Activated CD8-positive, alpha-beta T cell treated with anti-CD3 and anti-CD28 coated beads, Interleukin-2, amount 10 ng/mL, durations not matched to agents 7 days and 5 days (primary cell): ENCODE data around the gene NDUFA13. TPM values are rescaled to one million over a fixed set of nuclear protein-coding genes. Genes with fewer than 3 reads are reported as not detected.
A peak's percentile ranks its signal among the peaks of the same experiment; 100 is the strongest.

Experiments
- ATAC-seq: fragments of 150-1000 bp; cut with Tn5 transposase; one replicate; pipeline ENCODE4 v1.10.0; 2021; ENCODE audit warnings: moderate library complexity
- CTCF ChIA-PET: fragments of 350-600 bp; sonication (Branson Sonifier 250); formaldehyde crosslinking; loops from one replicate; lab custom pipeline; 2021; ENCODE audit warnings: antibody characterized with exemption; lab: Charles Lee
- POLR2A ChIA-PET: fragments of 350-600 bp; sonication (Branson Sonifier 250); formaldehyde crosslinking; loops from one replicate; lab custom pipeline; 2021; ENCODE audit warnings: antibody characterized with exemption; lab: Charles Lee
- DNase-seq: peaks from one replicate; pipeline ENCODE4 v3.0.0-alpha.2; 2020
- H3K27ac Mint-ChIP-seq: one replicate; pipeline ENCODE4 v1.8.0; 2021; ENCODE audit warnings: mild to moderate bottlenecking, mixed read lengths
- H3K27me3 Mint-ChIP-seq: one replicate; pipeline ENCODE4 v1.8.0; 2021; ENCODE audit warnings: low read depth, mixed read lengths
- H3K36me3 Mint-ChIP-seq: one replicate; pipeline ENCODE4 v1.8.0; 2021; ENCODE audit warnings: low read depth, mixed read lengths
- H3K4me1 Mint-ChIP-seq: one replicate; pipeline ENCODE4 v1.8.0; 2021; ENCODE audit warnings: low read depth, mixed read lengths
- H3K4me3 Mint-ChIP-seq: one replicate; pipeline ENCODE4 v1.8.0; 2021; ENCODE audit warnings: mild to moderate bottlenecking, mixed read lengths
- H3K9me3 Mint-ChIP-seq: one replicate; pipeline ENCODE4 v1.8.0; 2022; ENCODE audit warnings: mixed read lengths; ENCODE audit not compliant: insufficient read depth
- total RNA-seq, 2 experiments: library from RNA; stranded (reverse); gene quantifications; one replicate each; pipeline ENCODE4 v1.2.3, GENCODE V29; 2021

NDUFA13 gene
- total RNA-seq, 2 experiments from 2014 or later = 388 to 413 TPM

DNA sequence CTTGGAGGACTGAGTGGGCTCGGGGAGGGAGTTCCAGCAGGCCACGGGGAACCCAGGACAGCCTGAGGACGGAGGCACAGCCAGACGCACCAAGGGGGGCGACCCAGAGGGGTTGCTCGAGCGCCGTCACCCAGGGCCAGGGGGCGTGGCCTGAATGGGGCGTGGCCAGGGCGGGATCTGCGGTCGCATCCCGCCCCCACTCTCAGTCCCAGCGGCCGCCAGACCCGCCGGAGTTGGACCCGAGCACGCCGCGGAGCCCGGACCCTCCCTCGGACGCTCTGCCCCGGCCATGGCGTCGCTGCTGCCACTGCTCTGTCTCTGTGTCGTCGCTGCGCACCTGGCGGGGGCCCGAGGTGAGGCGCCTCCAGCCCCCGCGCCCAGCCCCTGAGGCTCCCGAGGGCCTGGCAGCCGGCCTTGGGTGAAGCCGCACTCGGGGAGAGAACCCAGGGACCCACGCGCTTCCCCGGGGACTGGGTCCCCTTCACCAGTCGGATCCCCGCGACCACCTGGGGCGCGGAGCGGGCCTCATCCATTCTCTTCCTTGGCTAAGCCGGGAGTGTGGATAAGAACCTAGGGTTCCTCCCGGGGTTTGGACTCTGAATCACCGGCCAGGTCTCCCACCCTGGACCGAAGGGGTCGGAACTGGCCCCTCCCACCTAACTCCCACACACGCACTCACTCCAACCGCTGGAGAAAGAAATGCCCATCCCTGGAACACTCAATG lies 22.2 kb downstream of the NDUFA13 start, which contains the start of gene CILP2:
TSS of gene CILP2 (plus strand) at position 205 of the 724 bp plus-strand sequence. CDS start at position 290, 85 bp downstream.
- Mint-ChIP-seq H3K27me3 (peaks cover 13% of the 10 kb centered on the region), H3K4me3 (no peak within 1 kb of the TSS), H3K4me1 (peaks cover 30% of the 10 kb centered on the region), H3K27ac (no peak within 1 kb of the TSS), H3K9me3 (no peaks in the 10 kb centered on the region), H3K36me3 (no peaks in the 10 kb centered on the region)
- ChIA-PET POLR2A (no interaction called here), CTCF (interaction anchor here (0.6 to 1.6 kb wide), 4 partner anchors 8 to 19 kb away, joined by 3 to 6 read pairs (median 3); no protein-coding TSS in a partner anchor)
- DNase-seq (no peak), ATAC-seq (no peak)

DNA sequence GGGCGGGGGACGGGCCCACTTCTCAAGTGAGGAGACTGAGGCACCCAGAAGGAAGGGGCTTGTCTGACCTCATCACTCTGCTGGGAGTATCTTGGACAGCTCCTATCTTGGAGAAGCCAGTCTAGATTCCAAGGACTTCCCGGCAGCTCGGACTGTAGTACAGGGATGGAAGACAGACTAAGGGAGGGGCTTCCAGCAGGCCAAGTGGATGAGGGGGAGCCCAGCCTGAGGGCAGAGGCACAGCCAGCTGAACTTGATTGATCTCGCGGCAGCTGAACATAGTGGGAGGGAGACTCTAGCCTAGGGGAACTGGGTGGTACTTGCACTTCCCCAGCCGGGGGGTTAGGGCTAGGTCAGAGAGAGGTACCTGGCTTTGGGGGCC lies 22.8 kb downstream of the NDUFA13 start:
- Mint-ChIP-seq H3K9me3 (no peaks in the 10 kb centered on the region), H3K4me3 (no peak overlapping the region), H3K4me1 (peaks cover 30% of the 10 kb centered on the region), H3K27ac (no peak overlapping the region), H3K36me3 (no peaks in the 10 kb centered on the region), H3K27me3 (peaks cover 13% of the 10 kb centered on the region)
- ChIA-PET POLR2A (no interaction called here), CTCF (interaction anchor here (0.6 to 1.5 kb wide), 3 partner anchors 14 to 18 kb away, joined by 3 to 6 read pairs (median 3); no protein-coding TSS in a partner anchor)
- no peak for ATAC-seq
- no peak for DNase-seq

DNA sequence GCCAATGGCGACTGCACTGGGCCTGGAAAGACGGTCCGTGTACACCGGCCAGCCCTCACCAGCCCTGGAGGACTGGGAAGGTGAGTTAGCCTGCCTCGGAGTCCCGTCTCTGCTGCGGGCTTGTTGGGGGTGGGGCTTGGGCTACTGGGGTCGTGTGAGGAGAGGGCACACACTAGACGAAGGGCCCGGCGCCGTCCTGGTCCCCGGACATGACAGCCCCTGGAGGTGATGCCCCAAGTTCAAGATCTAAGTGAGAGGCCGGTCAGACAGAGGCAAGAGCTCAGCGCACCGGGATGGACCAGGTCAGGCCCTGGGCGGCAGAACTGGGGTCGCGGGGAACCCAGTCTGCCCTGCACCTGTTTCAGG lies 23.7 kb downstream of the NDUFA13 start:
- ATAC-seq = no peak
- Mint-ChIP-seq H3K4me3 (no peak overlapping the region), H3K36me3 (no peaks in the 10 kb centered on the region), H3K4me1 (peaks cover 30% of the 10 kb centered on the region), H3K27me3 (peaks cover 13% of the 10 kb centered on the region), H3K27ac (no peak overlapping the region), H3K9me3 (no peaks in the 10 kb centered on the region)
- CTCF ChIA-PET = interaction anchor here (1.5 kb wide), 1 partner anchor 13 kb away, joined by 6 read pairs; no protein-coding TSS in a partner anchor
- DNase-seq = no peak
- POLR2A ChIA-PET = no interaction called here

DNA sequence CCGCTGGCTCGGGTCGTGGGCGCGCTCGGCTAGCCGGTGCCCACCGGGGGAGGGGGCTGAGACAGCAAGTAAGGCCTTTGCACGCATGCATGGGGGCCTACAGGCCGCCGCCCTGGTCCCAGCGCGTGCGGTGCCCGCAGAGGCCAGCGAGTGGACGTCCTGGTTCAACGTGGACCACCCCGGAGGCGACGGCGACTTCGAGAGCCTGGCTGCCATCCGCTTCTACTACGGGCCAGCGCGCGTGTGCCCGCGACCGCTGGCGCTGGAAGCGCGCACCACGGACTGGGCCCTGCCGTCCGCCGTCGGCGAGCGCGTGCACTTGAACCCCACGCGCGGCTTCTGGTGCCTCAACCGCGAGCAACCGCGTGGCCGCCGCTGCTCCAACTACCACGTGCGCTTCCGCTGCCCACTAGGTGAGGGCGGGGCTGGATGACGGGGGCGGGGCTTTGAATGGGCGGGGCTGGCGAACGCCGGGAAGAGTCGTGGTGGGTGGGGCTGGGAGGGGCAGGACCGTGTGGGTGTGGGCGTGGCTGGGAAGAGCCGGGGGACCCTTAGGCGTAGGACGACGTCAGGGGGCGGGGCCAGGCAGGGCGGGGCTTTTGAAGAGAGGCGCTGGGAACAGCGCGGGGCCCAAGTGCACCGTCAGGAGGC lies 24.2 kb downstream of the NDUFA13 start:
- H3K4me1 Mint-ChIP-seq = peaks cover 30% of the 10 kb centered on the region
- H3K36me3 Mint-ChIP-seq = no peaks in the 10 kb centered on the region
- CTCF ChIA-PET = interaction anchor here (1.6 kb wide), 1 partner anchor 8 kb away, joined by 10 read pairs; no protein-coding TSS in a partner anchor
- ATAC-seq = peak; percentile 43
- H3K27me3 Mint-ChIP-seq = peaks cover 13% of the 10 kb centered on the region
- peak; percentile 81 for DNase-seq
- H3K4me3 Mint-ChIP-seq = peak overlapping the region; percentile 59
- POLR2A ChIA-PET = no interaction called here
- H3K9me3 Mint-ChIP-seq = no peaks in the 10 kb centered on the region
- peak overlapping the region; percentile 60 for H3K27ac Mint-ChIP-seq

DNA sequence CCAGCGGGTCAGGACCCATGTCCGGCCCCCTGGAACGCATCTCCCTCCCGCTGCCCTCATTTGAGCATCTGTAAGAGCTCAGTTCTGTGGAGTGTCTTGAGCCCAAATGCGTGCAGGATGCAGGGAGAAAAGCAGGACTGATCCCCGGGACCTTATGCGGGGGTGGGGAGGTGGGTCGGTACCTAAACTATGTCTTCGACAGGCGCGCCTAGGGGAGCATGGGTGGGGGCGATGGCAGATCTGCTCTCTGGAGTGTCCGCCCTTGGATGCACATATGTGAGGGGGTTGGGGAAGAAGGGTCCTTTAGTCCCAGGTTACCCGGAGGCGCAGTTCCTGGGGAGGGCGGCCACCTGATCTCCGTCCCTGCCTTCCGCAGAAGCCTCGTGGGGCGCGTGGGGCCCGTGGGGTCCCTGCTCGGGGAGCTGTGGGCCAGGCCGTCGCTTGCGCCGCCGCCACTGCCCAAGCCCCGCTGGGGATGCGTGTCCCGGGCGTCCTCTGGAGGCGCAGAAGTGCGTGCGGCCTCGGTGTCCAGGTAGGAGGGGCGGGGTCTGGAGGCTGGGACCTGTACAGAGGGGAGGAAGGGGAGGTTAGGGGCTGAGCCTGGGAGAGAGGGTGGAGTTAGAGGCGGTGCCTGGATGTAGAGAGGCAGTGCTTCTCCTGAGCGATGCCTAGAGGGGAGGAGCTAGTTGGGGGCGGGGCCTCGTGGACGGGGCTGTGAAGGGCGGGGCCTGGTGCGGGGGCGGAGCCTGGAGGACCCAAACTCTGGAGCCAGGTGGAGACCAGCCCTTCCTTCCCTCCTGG lies 24.9 kb downstream of the NDUFA13 start:
- CTCF ChIA-PET = interaction anchor here (1.0 to 1.6 kb wide), 2 partner anchors 9 to 13 kb away, joined by 3 to 10 read pairs; no protein-coding TSS in a partner anchor
- POLR2A ChIA-PET = no interaction called here
- ATAC-seq = peak; percentile 81
- Mint-ChIP-seq H3K4me1 (peaks cover 30% of the 10 kb centered on the region), H3K4me3 (peak overlapping the region; percentile 59), H3K36me3 (no peaks in the 10 kb centered on the region), H3K27ac (peak overlapping the region; percentile 60), H3K9me3 (no peaks in the 10 kb centered on the region), H3K27me3 (peaks cover 13% of the 10 kb centered on the region)
- peak; percentile 79 for DNase-seq

DNA sequence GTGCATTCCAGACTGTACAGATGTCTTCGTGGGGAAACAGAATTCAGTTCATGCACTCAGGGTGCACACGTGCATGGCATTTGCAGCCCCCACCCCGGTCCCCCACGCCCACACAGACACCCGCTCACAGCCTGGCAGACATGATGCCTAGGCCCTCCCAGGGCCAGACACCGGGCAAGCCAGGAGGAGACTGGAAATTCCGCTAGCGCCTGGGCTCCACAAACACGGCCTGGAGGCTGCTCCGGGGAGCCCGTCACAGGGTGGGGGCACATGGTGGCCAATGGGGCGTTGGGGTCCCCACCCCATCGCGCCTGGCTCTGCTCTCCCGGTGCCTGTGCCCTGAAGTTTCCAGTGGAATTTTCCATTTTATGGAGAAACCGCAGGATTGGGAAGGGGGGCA lies 25.6 kb downstream of the NDUFA13 start:
- Mint-ChIP-seq H3K4me1 (peaks cover 30% of the 10 kb centered on the region), H3K4me3 (peak overlapping the region; percentile 40), H3K36me3 (no peaks in the 10 kb centered on the region), H3K27me3 (peaks cover 13% of the 10 kb centered on the region), H3K9me3 (no peaks in the 10 kb centered on the region), H3K27ac (no peak overlapping the region)
- POLR2A ChIA-PET = no interaction called here
- CTCF ChIA-PET = interaction anchor here (1.0 to 1.6 kb wide), 2 partner anchors 10 to 13 kb away, joined by 3 to 10 read pairs; no protein-coding TSS in a partner anchor
- ATAC-seq (no peak), DNase-seq (no peak)

DNA sequence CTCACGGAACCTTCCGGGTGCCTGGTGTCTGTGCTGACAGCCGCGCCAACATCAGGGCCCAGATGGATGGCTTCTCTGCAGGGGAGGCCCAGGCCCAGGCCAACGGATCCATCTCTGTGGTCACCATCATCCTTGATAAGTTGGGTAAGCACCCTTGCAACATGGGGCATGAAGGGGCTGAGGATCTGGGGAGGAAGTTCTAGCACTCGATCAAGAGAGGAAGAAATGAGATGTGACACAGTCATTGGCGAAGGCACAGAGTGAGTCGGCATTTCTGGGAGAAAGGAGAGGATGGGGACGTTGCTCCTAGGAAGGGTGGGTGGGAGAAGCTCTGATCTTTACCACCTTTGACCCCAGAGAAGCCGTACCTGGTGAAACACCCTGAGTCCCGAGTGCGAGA lies 26.5 kb downstream of the NDUFA13 start:
- no peak overlapping the region for H3K4me3 Mint-ChIP-seq
- no peaks in the 10 kb centered on the region for H3K9me3 Mint-ChIP-seq
- no peak for ATAC-seq
- H3K27me3 Mint-ChIP-seq = peaks cover 11% of the 10 kb centered on the region
- ChIA-PET POLR2A (no interaction called here), CTCF (no interaction called here)
- DNase-seq = no peak
- H3K36me3 Mint-ChIP-seq = no peaks in the 10 kb centered on the region
- peaks cover 28% of the 10 kb centered on the region for H3K4me1 Mint-ChIP-seq
- H3K27ac Mint-ChIP-seq = no peak overlapping the region

DNA sequence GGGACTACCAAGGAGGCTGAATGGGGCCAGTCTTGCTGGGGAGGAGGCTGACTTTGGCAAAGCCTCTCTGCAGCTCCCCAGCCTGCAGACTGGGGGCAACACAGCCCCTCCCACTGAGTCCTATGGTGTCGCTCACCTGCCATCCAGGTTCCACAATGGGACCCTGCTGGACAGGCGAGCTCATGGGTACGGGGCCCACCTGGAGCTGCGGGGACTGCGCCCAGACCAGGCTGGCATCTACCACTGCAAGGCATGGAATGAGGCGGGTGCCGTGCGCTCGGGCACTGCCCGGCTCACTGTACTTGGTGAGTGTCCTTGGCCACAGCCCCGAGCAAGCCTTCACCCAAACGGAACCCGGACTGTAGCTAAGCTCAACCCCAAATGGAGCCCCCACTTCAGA lies 27.1 kb downstream of the NDUFA13 start:
- DNase-seq (no peak), ATAC-seq (no peak)
- peaks cover 11% of the 10 kb centered on the region for H3K27me3 Mint-ChIP-seq
- peaks cover 25% of the 10 kb centered on the region for H3K4me1 Mint-ChIP-seq
- no peak overlapping the region for H3K4me3 Mint-ChIP-seq
- H3K27ac Mint-ChIP-seq = no peak overlapping the region
- ChIA-PET POLR2A (interaction anchor here (1.0 kb wide), 1 partner anchor 11 kb away, joined by 3 read pairs; no protein-coding TSS in a partner anchor), CTCF (interaction anchor here (1.8 kb wide), 1 partner anchor 11 kb away, joined by 4 read pairs; no protein-coding TSS in a partner anchor)
- no peaks in the 10 kb centered on the region for H3K36me3 Mint-ChIP-seq
- no peaks in the 10 kb centered on the region for H3K9me3 Mint-ChIP-seq

DNA sequence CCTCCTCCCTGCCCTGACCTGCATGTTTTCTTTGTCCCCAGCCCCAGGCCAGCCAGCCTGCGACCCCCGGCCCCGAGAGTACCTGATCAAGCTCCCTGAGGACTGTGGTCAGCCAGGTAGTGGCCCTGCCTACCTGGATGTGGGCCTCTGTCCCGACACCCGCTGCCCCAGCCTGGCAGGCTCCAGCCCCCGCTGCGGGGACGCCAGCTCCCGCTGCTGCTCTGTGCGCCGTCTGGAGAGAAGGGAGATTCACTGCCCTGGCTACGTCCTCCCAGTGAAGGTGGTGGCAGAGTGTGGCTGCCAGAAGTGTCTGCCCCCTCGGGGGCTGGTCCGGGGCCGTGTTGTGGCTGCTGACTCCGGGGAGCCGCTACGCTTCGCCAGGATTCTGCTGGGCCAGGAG lies 27.6 kb downstream of the NDUFA13 start:
- no peak for ATAC-seq

DNA sequence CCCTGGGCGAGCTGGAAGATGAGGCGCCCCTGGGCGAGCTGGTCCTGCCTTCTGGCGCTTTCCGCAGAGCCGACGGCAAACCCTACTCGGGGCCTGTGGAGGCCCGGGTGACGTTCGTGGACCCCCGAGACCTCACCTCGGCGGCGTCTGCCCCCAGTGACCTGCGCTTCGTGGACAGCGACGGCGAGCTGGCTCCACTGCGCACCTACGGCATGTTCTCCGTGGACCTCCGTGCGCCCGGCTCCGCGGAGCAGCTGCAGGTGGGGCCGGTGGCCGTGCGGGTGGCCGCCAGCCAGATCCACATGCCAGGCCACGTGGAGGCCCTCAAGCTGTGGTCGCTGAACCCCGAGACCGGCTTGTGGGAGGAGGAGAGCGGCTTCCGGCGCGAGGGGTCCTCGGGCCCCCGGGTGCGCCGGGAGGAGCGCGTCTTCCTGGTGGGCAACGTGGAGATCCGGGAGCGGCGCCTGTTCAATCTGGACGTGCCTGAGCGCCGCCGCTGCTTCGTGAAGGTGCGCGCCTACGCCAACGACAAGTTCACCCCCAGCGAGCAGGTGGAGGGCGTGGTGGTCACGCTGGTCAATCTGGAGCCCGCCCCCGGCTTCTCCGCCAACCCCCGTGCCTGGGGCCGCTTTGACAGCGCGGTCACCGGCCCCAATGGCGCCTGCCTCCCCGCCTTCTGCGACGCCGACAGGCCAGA lies 28.4 kb downstream of the NDUFA13 start:
- no peaks in the 10 kb centered on the region for H3K36me3 Mint-ChIP-seq
- peaks cover 20% of the 10 kb centered on the region for H3K4me1 Mint-ChIP-seq
- no peak for ATAC-seq
- H3K27ac Mint-ChIP-seq = no peak overlapping the region
- DNase-seq = no peak
- H3K27me3 Mint-ChIP-seq = peaks cover 6% of the 10 kb centered on the region
- CTCF ChIA-PET = interaction anchor here (1.8 kb wide), 1 partner anchor 10 kb away, joined by 4 read pairs; no protein-coding TSS in a partner anchor
- no peaks in the 10 kb centered on the region for H3K9me3 Mint-ChIP-seq
- POLR2A ChIA-PET = no interaction called here
- no peak overlapping the region for H3K4me3 Mint-ChIP-seq

More for the DNA sequence above, 27.6 kb downstream of the NDUFA13 start:
- Mint-ChIP-seq H3K4me1 (peaks cover 23% of the 10 kb centered on the region), H3K27ac (no peak overlapping the region), H3K9me3 (no peaks in the 10 kb centered on the region), H3K4me3 (no peak overlapping the region), H3K36me3 (no peaks in the 10 kb centered on the region), H3K27me3 (peaks cover 8% of the 10 kb centered on the region)
- DNase-seq = no peak
- ChIA-PET CTCF (interaction anchor here (1.8 kb wide), 1 partner anchor 11 kb away, joined by 4 read pairs; no protein-coding TSS in a partner anchor), POLR2A (interaction anchor here (1.0 kb wide), 1 partner anchor 11 kb away, joined by 3 read pairs; no protein-coding TSS in a partner anchor)
